Measurements from ENCODE around the gene PAM.

- no peak for TF ChIP-seq POLR2A (IDR thresholded peaks at IDR 0.05)
- no peak for TF ChIP-seq CTCF (IDR thresholded peaks at IDR 0.05)
These were observed 182.8 kb downstream of the PAM start for GRCh38 chr5:102937894-102938293.

Data from heart left ventricle (tissue), 13 donors.